T-helper 9 cell (primary cell): ENCODE data around the gene PAX9.

Experiments used
- DNase-seq: peaks from one replicate; pipeline ENCODE4 v3.0.0-alpha.2; 2020

PAX9 gene

DNA sequence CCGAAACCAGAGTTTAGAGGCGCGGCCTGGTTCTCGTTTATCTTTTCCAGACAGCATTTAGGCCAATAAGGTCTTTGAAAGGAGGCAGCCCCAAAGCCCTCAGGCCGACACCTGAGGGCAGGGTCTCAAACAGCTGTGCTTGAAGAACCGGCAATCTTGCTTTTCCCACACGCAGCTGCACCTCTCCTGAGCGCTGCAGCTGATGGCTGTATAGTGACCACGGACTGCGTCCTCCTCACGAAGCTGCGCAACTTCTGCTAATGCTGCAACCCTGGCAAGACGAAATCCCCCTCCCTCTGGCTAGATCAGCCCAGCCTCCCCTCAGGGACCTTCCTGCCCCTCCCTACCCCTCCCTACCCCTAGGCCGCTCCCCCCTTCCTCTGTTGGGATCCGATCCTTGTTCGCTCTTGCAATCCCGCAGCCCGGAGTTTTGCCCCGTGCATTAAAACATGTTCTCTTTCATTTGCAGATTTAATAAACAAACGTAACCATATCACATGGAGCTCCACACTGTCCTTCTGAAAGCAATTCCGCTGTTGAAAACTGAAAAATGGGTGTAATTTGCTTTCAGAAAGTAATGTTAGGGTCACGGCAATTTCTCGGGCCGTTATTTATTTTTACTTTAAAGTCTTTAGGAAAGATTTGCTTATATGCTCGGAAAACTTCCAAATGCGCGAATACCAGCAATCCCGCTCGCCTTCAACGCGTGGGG, 4.8 kb upstream of the PAX9 start:
- no peak for DNase-seq

DNA sequence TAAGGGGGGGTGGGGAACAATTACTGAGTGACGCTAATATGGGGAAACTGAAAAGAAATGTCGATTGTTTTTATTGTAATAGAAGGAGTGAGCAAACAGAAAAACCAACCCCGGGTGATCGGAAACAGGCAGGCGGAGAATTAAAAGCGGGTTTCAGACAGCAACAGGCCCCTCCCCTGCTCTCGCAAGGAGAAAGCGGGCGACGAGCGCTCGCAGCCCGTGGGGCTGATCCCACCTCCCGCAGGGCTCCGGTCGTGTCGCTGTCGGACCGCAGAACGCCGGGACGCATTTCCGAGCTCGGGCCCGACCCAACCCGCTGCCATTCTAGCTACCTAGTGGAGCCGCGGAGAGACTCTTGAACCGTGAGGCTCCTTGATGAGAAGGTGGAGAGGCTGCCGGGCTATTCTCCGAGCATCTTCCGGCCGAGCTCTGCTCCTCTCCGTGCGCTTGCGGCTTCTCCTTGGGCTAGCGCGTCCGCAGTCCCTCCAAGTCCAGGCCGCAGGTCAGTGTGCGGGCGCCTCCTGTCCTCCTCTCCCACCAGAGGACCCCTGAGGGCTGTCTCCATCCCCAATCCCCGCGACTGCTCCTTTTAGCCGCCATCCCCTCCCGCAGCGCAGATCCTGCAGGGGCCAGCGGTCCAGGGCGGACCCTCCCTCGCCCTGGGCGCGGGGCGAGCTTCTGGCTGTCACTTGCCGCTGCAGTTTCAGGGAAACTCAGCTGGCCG, 4.1 kb upstream of the PAX9 start:
- DNase-seq = no peak

DNA sequence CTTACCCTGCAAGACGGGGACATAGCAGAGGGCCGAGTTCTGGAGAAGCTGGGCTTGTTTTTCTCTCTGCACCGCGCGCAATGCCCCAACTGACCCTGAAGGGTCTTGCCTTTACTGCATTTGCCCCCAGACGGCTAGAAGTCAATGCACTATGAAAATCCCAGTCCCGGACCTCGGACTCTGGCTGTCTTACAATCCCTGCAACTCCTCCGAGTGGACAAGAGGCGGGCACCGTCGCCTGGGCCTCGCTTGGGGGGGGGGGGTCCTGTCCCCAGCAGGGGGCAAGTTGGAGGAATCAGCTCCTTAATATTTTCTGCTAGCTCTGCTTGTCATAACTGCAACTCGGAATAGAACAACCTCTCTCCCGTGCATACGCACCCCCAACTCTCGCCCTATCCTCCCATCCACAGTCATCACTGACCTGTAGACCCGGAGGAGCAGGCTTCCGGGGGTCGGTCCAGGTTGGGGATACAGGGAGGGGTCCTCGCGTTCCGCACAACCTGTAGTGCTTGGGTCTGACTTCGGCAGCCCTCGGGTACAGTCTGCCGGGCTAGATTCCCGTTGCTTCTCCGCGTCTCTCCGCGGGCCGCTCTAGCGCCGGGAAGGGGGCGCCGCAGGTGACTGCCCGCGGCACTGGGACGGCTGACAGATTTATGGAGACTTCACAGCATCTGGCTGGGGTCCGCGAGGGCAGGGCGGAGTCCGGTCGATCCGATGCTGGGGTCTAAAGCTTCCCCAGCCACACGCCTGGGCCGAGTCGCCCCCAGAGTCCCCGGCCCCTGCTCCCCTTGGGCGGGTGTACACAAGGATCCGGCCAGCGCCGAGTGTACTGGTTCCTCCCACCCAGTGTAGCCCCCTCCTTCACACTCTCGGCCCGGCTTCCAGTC, 3.3 kb upstream of the PAX9 start:
- DNase-seq = no peak

DNA sequence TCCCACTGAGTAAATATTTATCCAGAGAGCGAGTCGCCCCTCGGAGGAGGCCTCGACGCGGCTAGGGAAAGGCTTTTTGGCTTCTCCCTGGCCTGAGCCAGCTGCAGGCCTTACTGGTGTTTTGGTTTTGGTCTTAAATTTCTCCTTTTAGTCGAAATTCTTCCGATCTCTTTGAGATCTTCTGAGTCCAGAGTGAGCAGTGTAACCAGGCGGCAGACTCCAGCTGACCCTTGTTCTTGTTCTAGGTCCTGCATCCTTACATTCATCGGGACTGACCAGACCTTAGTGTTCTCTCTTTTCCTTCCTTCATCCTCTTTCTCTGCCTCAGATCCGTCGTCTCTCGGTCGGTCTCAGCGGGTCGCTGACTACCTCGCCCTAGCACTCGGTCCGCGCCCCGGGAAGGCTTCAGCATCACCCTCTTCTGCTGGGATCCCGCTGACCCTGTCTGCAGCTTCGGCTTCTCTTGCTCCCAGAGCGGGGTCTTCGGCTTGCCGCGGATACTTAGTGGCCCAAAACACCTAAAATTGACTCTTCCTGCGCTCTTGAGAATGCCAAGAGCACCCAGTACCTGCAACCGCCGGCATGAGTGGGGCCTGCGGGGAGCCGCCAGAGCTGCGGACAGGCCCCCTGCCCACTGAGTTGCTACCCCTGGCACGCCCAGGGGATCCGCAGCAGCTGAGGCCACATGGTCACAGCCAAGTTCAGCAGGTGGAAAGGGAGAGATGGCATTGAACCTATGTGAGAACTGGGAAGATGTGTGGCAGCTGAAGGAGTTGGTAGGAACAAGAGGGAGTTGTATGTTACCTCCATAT, 2.4 kb upstream of the PAX9 start:
- DNase-seq = no peak

DNA sequence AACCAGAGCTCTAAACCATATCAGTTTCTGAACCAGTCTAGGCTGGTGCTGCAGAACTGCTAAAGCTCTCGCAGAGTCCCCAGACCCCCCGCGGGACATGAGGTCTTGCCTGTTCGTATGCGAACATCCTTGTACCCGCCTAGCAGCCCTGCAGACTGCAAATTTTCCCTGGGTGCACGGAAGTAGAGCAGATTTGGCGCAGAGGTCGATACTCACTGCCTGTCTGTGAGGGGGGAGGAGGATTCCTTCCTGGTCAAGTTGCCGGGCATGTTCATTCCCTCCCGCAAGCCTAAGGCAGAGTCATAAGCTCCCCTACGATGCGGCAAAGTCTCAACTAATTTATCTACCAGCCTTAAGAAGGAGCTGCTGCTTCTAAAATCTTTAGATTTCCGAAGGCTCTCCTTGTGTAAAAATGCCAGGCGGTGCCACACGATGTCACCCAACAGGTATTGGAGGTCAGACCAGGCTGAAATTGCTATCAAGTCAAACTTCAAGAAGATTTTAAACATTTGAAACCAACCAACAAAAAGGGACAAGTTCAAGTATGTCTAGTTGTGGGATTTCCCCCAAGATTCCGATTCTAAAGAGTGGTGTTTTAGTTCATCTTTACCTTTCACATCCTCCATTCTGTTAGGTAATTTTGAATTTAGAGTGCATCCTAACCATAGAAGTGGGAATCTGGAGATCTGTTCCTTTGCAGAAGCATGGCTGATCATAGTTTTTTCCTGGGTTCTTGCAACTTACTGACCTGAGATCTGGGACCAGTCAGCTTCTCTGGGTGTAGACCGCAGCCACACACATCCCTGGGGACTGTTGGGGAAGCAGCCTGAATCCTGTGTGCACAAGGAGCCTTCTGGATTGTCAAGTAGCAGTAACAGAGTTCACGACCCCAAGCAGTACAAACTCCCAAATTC, 1.6 kb upstream of the PAX9 start:
- DNase-seq = no peak

DNA sequence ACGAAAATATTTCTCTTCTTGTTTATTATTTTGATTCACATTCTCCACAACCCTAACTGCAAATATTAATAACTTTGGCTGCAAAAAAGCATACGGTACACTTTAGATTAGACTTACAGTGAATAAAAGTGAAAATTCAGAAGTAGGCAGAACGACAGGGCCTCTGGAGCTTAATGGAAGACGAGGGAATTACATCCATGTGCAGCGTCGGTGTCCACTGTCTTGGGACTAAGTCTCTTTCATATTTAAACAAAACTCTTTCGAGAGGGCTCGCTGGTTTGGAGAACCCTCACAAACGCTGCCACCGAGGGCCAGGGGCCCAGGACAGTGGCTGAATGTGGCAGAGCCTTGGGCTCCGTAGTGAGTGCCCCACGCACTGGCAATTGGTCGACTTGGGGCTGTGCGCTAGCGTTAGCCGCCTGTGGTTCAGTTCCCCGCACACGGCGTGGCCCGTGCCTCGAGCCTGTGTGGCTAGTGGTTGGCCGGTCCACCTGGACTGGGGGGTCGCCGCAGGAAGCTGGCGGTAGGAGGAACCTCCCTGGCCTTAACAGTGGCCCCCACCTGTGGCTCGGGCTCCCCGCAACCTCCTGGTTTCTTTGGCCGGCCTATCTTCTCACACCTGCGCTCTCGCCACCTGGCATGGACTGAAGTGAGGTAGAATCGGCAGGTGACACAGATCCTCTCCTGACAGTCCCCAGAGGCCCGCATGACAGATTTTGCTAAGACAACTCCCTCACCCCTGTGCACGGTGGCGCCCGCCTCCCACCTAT, 739 bp upstream of the PAX9 start:
- DNase-seq = no peak

DNA sequence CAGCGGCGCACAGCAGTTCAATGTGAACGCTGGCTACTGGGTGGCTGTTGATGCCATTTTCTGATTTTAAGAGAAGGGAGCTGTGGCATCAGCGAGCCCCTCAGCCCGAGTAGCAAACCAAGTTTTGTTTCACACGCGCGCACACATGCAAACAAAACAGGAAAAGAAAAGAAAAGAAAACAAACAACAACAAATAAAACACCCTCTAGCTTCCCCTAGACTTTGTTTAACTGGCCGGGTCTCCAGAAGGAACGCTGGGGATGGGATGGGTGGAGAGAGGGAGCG, 540 bp downstream of the PAX9 start:
- no peak for DNase-seq

DNA sequence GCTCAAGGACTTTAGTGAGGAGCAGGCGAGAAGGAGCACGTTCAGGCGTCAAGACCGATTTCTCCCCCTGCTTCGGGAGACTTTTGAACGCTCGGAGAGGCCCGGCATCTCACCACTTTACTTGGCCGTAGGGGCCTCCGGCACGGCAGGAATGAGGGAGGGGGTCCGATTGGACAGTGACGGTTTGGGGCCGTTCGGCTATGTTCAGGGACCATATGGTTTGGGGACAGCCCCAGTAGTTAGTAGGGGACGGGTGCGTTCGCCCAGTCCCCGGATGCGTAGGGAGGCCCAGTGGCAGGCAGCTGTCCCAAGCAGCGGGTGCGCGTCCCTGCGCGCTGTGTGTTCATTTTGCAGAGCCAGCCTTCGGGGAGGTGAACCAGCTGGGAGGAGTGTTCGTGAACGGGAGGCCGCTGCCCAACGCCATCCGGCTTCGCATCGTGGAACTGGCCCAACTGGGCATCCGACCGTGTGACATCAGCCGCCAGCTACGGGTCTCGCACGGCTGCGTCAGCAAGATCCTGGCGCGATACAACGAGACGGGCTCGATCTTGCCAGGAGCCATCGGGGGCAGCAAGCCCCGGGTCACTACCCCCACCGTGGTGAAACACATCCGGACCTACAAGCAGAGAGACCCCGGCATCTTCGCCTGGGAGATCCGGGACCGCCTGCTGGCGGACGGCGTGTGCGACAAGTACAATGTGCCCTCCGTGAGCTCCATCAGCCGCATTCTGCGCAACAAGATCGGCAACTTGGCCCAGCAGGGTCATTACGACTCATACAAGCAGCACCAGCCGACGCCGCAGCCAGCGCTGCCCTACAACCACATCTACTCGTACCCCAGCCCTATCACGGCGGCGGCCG, 1.1 kb downstream of the PAX9 start:
- DNase-seq = no peak

DNA sequence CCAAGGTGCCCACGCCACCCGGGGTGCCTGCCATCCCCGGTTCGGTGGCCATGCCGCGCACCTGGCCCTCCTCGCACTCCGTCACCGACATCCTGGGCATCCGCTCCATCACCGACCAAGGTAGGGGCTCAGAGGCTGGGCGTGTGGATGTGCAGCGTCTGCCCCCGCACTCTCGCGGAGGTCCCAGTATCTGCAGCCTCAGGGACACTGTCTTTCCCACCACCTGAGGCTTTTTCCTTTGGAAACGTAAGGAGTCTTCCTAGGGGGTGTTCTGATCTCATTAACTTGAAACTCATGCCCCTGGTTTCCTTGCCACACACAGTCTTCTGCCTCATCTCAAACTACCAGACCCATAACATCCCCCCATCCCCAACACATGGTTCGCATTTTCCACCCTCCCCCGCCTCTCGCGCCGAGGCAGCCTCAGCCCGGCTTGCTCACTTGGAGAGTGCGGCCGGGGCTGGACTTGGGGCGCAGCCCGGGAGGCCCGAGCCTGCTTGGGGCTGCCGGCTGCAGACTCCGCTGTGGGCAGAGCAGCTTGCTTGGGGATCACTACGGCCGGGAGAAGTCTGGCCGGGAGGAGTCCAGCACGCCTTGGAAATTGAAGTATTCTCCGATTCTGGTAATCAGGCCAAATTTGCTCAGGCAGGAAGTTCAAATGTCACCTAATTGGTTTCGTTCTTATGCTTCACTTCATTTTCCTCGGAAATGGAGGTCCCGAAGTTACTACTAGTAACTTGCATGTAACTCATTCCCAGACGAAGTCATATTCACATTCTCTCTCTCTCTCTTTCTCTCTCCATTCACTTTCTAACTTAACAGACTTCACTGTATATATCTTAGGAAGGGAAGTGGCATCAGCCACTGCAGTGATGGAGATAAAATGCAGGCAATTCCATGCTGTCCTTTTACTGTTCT, 2.0 kb downstream of the PAX9 start:
- DNase-seq = no peak

DNA sequence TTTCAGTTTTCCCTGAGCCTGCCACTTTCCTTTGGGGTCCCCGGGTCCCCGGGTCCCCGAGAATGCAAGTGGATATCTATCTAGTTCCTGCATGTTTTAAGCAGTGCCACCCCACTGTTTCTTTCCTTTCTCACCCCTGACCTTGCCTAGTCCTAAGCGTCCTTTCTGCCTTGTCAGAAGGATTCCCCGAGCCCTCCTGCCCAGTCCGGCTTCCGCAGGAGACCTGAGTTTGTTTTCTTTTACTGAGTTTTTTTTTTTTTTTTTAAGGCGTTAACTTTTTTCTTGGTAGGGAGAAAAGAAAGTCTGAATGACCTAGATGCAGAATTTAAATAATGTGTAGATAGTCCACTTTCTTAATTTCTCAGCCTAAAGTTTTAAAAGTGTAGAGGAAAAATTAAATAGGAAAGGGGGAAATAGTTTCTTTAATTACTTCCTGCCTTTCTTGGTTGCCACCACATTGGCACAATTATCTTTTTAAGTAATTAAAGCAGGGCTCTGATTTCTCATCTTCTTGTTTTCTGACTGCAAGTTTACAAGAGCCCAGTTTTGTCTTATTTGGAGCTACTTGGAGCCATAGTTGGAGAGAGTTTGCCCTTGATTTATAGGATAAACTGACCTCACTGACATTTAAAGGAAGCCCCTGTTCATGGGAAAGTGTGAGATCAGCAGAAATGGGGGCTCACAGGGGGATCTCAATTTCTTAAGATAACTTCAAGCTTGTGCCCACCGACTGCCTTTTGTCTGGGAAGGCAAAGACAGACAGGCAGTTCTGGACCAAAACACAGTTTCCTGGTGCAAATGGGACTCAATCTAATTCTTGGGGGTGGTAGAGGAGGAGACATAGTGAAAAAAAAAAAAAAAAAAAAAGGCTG, 2.9 kb downstream of the PAX9 start:
- DNase-seq = no peak

DNA sequence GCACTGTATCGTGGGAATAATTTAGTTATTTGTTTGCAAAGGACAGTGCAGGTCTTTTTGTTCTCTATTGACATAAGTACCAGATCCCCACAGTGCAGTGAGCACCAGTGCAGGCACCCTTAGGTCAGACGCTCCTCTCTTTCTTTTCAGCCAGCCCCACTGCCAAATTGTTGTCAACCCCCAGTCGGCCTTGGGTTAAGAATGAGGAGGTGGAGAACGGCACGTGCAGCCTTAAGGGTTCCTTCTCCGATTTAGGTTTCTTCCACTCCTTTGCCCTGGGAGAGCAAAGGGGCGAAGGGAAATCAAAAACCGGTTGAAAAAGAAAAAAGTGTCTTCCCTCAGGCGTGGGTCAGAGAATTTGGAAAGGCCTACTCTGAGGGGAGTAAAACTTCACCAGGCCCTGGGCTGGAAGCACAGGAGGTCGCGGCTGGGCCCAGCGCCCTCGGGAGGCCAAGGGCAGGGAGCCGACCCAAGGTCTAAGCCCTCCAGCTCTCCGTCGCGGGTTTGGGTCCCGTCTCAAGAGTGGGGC, 4.3 kb downstream of the PAX9 start:
- no peak for DNase-seq

DNA sequence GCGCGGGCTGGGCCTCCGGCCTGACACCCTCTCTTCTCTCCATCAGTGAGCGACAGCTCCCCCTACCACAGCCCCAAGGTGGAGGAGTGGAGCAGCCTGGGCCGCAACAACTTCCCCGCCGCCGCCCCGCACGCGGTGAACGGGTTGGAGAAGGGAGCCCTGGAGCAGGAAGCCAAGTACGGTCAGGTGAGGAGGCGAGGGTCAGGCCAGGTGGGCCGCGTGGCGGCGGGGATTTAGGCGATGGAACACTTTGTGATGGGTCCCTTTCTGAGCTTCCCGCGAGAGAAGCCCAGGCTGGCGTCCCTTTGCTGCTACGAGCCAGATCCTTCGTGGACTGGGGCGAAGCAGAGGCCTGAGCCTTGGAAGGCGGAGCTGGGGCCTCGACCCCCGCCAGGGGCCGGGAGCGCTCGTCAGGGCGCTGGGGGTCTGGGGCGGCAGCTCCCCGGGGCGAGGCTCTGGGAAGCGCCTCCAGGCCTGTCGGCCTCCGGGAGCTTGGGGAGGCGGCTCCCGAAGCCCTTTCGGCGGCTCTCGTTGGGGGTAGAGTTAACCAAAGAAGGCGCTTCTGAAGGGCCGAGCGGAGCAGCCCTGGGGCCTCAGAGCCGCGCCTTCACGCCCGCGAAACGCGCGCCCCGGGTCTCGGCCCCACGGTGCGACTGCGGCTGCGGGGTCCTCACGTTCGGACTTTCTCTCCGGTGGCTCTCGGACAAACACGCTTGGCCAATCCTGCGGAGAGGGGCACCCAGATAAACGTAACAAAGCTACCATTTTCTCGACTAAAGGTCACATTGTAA, 5.0 kb downstream of the PAX9 start:
- DNase-seq = no peak

DNA sequence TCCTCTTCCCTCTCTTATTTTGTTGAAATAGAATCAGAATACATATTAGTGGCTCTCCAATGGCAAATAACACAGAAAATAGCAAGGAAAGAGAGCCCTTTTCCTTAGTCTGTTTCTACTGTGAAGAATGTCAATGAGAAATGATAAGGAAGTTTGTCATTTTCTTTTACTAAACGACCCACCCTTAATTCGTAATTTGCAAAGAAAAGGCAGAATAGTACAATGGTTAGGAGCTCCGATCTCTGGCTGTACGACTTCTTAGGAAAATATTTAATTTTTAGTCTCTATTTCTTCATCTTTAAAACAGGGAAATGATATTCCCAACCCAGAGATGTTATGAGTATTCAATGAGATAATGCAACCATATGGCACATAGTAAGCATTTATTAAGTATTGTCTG, 6.0 kb downstream of the PAX9 start:
- no peak for DNase-seq

DNA sequence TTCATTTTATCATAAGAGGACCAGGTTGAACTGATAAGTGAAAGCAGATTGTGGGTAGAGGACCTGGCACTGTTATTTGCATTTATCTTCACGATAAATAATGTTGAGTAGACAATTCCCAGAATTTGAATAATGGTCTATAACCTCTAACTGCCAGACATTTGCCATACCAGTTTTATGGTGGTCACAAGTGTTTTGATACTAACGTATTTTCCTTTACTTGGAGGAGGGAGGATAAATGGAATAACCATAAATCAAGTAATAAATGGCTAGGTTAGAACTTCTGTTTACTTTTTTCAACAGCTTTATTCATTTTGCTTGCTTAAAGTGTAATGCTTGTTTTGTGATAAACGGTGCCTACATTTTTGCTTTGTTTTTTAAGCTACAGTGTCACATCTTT, 9.5 kb downstream of the PAX9 start:
- no peak for DNase-seq

DNA sequence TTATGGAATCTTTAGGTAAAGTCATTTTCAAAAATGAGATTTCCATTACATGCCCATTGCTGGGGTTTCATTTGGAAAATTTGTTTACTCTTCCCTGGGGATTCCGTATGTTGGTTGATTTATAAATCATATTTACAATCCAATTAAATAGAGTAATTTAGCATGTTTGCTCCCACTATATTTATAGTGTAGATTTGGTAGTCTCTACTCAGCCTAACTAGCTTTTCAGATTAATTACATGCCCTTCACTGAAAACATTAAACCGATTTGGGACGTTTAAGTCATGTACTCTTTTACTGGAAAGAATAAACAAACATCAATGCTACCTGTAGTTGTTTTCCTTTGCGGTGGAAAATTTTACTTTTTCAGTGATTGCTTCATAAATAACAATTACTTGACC, 10.4 kb downstream of the PAX9 start:
- no peak for DNase-seq

DNA sequence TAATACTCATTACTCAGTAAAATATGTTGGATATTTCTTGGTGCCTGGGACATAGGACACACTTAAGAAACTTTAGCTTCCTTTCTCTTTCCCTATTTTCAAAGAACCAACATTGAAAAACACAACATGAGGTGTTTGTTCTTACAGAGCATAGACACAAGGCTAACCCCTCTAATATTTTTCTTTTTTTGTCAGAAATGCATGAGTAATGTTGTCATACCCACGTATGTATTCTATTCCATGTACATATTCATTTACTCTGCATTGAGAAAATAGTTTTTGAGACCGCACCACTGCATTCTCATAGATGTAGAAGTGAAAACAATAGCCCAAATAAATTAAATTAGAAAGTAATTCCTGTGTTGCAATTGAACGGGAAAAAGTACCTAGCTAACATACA, 13.0 kb downstream of the PAX9 start:
- DNase-seq = no peak

DNA sequence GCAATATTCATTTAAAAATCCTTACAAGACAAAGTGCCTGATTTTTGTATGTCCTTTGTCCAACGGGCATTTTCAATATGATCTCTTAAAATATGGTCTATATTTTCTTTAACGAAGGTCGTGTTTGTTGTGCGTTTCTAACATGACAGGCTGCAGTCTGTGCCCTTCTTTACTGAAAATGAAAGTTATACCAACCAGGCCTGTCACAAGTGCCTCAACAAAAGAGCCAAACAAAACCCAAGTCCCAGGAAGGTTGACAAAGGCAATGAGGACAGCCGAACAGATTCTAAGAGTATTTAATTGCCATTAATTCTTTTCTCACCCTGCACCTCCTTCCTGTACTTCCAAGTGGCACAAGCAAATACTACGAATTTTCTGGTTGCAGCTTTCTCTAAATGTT, 13.9 kb downstream of the PAX9 start:
- no peak for DNase-seq
